DND-41 (cell line): ENCODE measurements around the gene LTO1.

ENCODE experiments used
- ATAC-seq: fragments of 200-7000 bp; cut with Tn5 transposase; 3 replicates; pipeline ENCODE4 v1.9.1; 2021; ENCODE audit warnings: low read depth; ENCODE audit not compliant: insufficient read depth
- DNase-seq: peaks from one replicate; pipeline ENCODE4 v3.0.0-alpha.2; 2020
- H2AFZ ChIP-seq: 2 replicates; pipeline ENCODE4 v1.6.0; 2012; ENCODE audit warnings: low read depth, low read length
- H3K27ac ChIP-seq: 2 replicates; pipeline ENCODE4 v1.5.1; 2012; ENCODE audit warnings: low read length, inconsistent platforms
- H3K27me3 ChIP-seq: fragments of 200-600 bp; sonication (generic); 2 replicates; pipeline ENCODE4 v1.6.0; 2012; ENCODE audit warnings: low read length, mild to moderate bottlenecking, inconsistent platforms; ENCODE audit not compliant: insufficient read depth, poor library complexity
- H3K36me3 ChIP-seq: 2 replicates; pipeline ENCODE4 v1.5.1; 2012; ENCODE audit warnings: low read length, inconsistent platforms; ENCODE audit not compliant: insufficient read depth
- H3K4me1 ChIP-seq: 2 replicates; pipeline ENCODE4 v1.5.1; 2012; ENCODE audit warnings: mild to moderate bottlenecking, low read length; ENCODE audit not compliant: insufficient read depth
- H3K4me2 ChIP-seq: 2 replicates; pipeline ENCODE4 v1.6.0; 2012; ENCODE audit warnings: mild to moderate bottlenecking, moderate library complexity, low read length, inconsistent platforms; ENCODE audit not compliant: insufficient read depth
- H3K4me3 ChIP-seq, 2 experiments: fragments of 200-600 bp in 1 of 2; shearing (Covaris generic) in 1 of 2; 2 replicates each; pipeline ENCODE4 v1.5.1; 2012 to 2016; ENCODE audit warnings: inconsistent platforms in 2 of 2, low read length in 2 of 2, mild to moderate bottlenecking in 2 of 2, low read depth in 1 of 2, moderate library complexity in 1 of 2
- H3K79me2 ChIP-seq: 2 replicates; pipeline ENCODE4 v1.6.0; 2012; ENCODE audit warnings: low read length, inconsistent platforms; ENCODE audit not compliant: insufficient read depth
- H3K9ac ChIP-seq: 2 replicates; pipeline ENCODE4 v1.6.0; 2012; ENCODE audit warnings: low read depth, mild to moderate bottlenecking, inconsistent platforms, low read length, moderate library complexity
- H3K9me3 ChIP-seq: 2 replicates; pipeline ENCODE4 v1.5.1; 2012; ENCODE audit warnings: low read length, moderate library complexity, mild to moderate bottlenecking, inconsistent platforms; ENCODE audit not compliant: insufficient read depth, severe bottlenecking
- H4K20me1 ChIP-seq: 2 replicates; pipeline ENCODE4 v1.6.0; 2012; ENCODE audit warnings: low read length; ENCODE audit not compliant: insufficient read depth
- EZH2 ChIP-seq: IDR thresholded peaks from 3 replicates; pipeline ENCODE4 v1.6.1; 2012; ENCODE audit warnings: borderline replicate concordance, low read depth, mild to moderate bottlenecking, moderate library complexity, low read length, inconsistent platforms; ENCODE audit not compliant: severe bottlenecking
- TF ChIP-seq, protein P1 (sequence below): IDR thresholded peaks from 2 replicates; pipeline ENCODE4 v1.5.1; 2012; ENCODE audit warnings: borderline replicate concordance, low read length, moderate library complexity, mild to moderate bottlenecking; ENCODE audit not compliant: poor library complexity, severe bottlenecking; ENCODE audit errors: extremely low read depth

Gene LTO1

DNA sequence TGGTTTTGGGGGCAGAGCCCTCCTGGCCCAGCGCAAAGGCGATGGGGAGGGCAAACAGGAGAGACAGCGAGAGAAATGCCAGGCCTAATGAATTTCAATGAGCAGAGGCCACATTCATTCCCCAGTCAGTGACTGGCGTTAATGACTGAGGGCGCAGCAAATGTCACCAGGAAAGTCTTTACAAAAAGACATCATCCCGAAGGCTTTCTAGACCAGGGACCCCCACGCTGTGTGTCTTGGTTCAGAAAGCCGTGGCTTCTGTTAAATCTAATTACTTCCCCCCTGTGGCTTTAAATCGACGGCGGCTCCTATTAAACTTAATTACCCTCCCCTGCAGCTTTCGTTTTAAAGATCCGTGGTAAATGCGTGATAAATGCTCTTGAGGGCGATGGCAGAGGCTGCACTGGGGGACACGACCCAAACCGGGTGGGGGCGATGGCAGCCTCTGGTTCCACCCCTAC lies 30.2 kb upstream of the LTO1 start:
- Histone ChIP-seq H3K9ac (no peak overlapping the region), H3K27ac (no peak overlapping the region), H3K79me2 (no peaks in the 10 kb centered on the region), H4K20me1 (no peaks in the 10 kb centered on the region; the same call in 1 of the 2 replicates), H3K27me3 (peaks cover 15% of the 10 kb centered on the region), H3K36me3 (no peaks in the 10 kb centered on the region), H3K4me2 (no peak overlapping the region), H3K9me3 (no peaks in the 10 kb centered on the region), H3K4me3 (no peak overlapping the region), H2AFZ (no peak overlapping the region), H3K4me1 (no peaks in the 10 kb centered on the region)
- DNase-seq: no peak
- no peak for TF ChIP-seq EZH2
- TF ChIP-seq, protein P1, sequence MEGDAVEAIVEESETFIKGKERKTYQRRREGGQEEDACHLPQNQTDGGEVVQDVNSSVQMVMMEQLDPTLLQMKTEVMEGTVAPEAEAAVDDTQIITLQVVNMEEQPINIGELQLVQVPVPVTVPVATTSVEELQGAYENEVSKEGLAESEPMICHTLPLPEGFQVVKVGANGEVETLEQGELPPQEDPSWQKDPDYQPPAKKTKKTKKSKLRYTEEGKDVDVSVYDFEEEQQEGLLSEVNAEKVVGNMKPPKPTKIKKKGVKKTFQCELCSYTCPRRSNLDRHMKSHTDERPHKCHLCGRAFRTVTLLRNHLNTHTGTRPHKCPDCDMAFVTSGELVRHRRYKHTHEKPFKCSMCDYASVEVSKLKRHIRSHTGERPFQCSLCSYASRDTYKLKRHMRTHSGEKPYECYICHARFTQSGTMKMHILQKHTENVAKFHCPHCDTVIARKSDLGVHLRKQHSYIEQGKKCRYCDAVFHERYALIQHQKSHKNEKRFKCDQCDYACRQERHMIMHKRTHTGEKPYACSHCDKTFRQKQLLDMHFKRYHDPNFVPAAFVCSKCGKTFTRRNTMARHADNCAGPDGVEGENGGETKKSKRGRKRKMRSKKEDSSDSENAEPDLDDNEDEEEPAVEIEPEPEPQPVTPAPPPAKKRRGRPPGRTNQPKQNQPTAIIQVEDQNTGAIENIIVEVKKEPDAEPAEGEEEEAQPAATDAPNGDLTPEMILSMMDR: no peak
- no peak for ATAC-seq

DNA sequence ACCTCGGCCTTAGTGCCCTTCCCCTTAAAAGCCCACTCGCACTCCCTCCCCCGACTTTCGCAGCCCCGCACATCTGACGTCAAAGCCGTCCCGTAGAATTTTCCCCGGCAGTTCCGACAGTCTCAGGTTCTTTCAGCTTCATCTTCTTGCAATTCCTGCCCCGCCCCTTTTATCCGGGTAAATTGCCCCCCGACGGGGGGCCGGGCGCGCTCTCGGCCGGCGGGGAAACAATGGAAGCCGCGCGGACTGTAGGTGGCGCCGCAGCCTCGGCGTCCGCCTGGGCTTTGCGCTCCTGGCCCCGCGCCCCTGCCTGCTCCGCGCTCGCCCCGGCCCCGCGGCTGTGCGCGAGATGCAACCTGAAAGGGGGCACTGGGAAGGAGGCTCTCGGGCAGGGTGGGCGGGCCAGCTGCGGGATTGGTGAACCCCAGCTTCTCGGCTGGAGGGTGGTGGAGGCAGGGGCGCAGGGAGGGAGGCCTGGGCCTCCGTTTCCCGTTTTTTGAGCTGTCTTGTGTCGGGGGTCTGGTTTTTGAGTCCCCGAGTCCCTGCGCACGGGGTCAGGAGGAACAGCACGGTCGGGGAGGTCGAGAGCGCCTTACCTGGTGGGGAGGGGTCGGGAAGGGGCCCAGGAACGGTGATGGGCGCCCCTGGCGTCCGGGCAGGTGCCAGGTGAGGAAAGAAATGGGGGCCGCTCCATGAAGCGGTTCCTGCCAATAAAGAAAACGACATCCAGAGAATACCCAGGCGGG lies 29.5 kb upstream of the LTO1 start:
- DNase-seq: no peak
- Histone ChIP-seq H3K27me3 (peaks cover 15% of the 10 kb centered on the region), H2AFZ (no peak overlapping the region), H3K79me2 (no peaks in the 10 kb centered on the region), H3K4me1 (no peaks in the 10 kb centered on the region), H3K9ac (no peak overlapping the region), H4K20me1 (no peaks in the 10 kb centered on the region; the same call in 1 of the 2 replicates), H3K4me2 (no peak overlapping the region), H3K27ac (no peak overlapping the region), H3K4me3 (no peak overlapping the region), H3K36me3 (no peaks in the 10 kb centered on the region), H3K9me3 (no peaks in the 10 kb centered on the region)
- no peak for TF ChIP-seq EZH2
- TF ChIP-seq, protein P1: no peak
- no peak for ATAC-seq

DNA sequence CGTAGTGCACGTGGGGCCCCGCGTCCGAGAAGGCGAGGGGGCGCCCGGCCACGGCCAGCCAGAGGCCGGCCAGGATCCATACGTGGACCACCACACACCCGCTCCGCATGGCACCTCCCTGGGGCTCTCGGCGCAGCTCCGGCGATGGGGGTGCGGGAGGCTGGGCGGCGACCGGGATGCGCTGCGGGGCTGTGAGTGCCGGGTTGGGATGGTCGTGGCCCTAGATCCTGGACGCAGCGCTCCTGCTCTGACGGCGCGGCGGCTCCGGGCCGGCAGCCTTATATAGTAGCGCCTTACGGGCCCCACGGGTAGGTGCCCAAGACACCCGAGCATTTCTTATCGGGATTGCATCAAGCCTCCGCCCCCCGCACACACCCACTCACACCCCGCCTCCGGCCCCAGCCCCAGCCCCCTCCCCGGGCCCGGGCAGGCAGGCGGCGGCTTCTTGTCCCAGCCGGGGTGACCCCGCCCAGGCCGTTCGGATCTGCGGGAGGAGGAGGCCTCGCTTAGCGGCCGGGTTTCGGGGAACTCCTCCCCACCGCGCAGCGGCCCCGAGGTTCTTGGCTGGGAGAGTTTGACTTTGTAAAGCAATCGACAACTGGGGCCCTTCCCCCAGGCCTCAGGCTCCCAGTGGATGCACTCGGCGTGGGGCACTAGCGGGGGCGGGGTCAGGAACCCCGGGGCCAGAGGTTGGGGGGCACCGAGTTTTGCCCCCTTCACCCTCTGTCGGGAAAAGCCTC lies 28.8 kb upstream of the LTO1 start, which contains the start of gene FGF19:
Gene FGF19 (minus strand): TSS at position 255 of the 740 bp plus-strand sequence. CDS start 146 bp downstream, at position 109.
- H3K4me2 ChIP-seq: no peak within 1 kb of the TSS
- H3K27me3 ChIP-seq: peaks cover 15% of the 10 kb centered on the region
- H3K9me3 ChIP-seq: no peaks in the 10 kb centered on the region
- H3K27ac ChIP-seq: no peak within 1 kb of the TSS
- no peak within 1 kb of the TSS for H3K9ac ChIP-seq
- no peak within 1 kb of the TSS for H3K4me3 ChIP-seq
- H3K36me3 ChIP-seq: no peaks in the 10 kb centered on the region
- DNase-seq (no peak), ATAC-seq (no peak)
- no peaks in the 10 kb centered on the region for H3K79me2 ChIP-seq
- H3K4me1 ChIP-seq: no peaks in the 10 kb centered on the region
- H2AFZ ChIP-seq: no peak within 1 kb of the TSS
- no peaks in the 10 kb centered on the region; the same call in 1 of the 2 replicates for H4K20me1 ChIP-seq
- TF ChIP-seq, protein P1: no peak
- TF ChIP-seq EZH2: no peak
